H9 (cell line): ENCODE data around the gene TXNDC11. TPM values are rescaled to one million over a fixed set of nuclear protein-coding genes. Genes with fewer than 3 reads are reported as not detected.

ENCODE experiments used
- DNase-seq: peaks from one replicate; pipeline ENCODE4 v3.0.0-alpha.2; 2017
- H2AFZ ChIP-seq: one replicate; pipeline ENCODE4 v1.6.1; 2013; ENCODE audit warnings: mild to moderate bottlenecking, low read length, control low read depth, moderate library complexity
- H2AK5ac ChIP-seq: 2 replicates; pipeline ENCODE4 v1.6.1; 2013; ENCODE audit warnings: low read length, control low read depth, mixed read lengths; ENCODE audit not compliant: insufficient read length
- H2BK120ac ChIP-seq: one replicate; pipeline ENCODE4 v1.6.1; 2013; ENCODE audit warnings: low read depth, mild to moderate bottlenecking, low read length, control low read depth, inconsistent platforms; ENCODE audit not compliant: poor library complexity, severe bottlenecking
- H2BK12ac ChIP-seq: 2 replicates; pipeline ENCODE4 v1.6.1; 2013; ENCODE audit warnings: low read length, control low read depth, mixed read lengths, low read depth; ENCODE audit not compliant: insufficient read length
- H2BK15ac ChIP-seq: 2 replicates; pipeline ENCODE4 v1.6.1; 2013; ENCODE audit warnings: low read depth, low read length, control low read depth
- H2BK20ac ChIP-seq: one replicate; pipeline ENCODE4 v1.6.1; 2013; ENCODE audit warnings: low read depth, mild to moderate bottlenecking, low read length, control low read depth, inconsistent platforms; ENCODE audit not compliant: poor library complexity, severe bottlenecking
- H2BK5ac ChIP-seq: 2 replicates; pipeline ENCODE4 v1.6.1; 2013; ENCODE audit warnings: low read length, control low read depth, mixed read lengths; ENCODE audit not compliant: insufficient read length
- H3K14ac ChIP-seq: 2 replicates; pipeline ENCODE4 v1.6.1; 2013; ENCODE audit warnings: low read length, control low read depth; ENCODE audit not compliant: insufficient read depth
- H3K18ac ChIP-seq: 2 replicates; pipeline ENCODE4 v1.6.1; 2013; ENCODE audit warnings: low read depth, mild to moderate bottlenecking, mixed read lengths, low read length, control low read depth; ENCODE audit not compliant: insufficient read length
- H3K23ac ChIP-seq: 2 replicates; pipeline ENCODE4 v1.6.1; 2013; ENCODE audit warnings: low read length, control low read depth, mixed read lengths, low read depth; ENCODE audit not compliant: insufficient read length
- H3K23me2 ChIP-seq: 2 replicates; pipeline ENCODE4 v1.6.1; 2013; ENCODE audit warnings: low read depth, mild to moderate bottlenecking, mixed read lengths, low read length, control low read depth; ENCODE audit not compliant: insufficient read length, poor library complexity, severe bottlenecking
- H3K27ac ChIP-seq: 2 replicates; pipeline ENCODE4 v1.5.1; 2013; ENCODE audit warnings: low read length, control low read depth, mixed read lengths, low read depth; ENCODE audit not compliant: insufficient read length
- H3K27me3 ChIP-seq: 2 replicates; pipeline ENCODE4 v1.6.1; 2013; ENCODE audit warnings: low read length, control low read depth, inconsistent platforms; ENCODE audit not compliant: insufficient read depth
- H3K4ac ChIP-seq: 2 replicates; pipeline ENCODE4 v1.6.1; 2013; ENCODE audit warnings: low read depth, mild to moderate bottlenecking, control low read depth, inconsistent platforms, low read length, moderate library complexity
- H3K4me1 ChIP-seq: 2 replicates; pipeline ENCODE4 v1.6.1; 2013; ENCODE audit warnings: low read length, control low read depth, inconsistent platforms; ENCODE audit not compliant: insufficient read depth
- H3K4me2 ChIP-seq: 2 replicates; pipeline ENCODE4 v1.6.1; 2013; ENCODE audit warnings: low read length, control low read depth, mixed read lengths; ENCODE audit not compliant: insufficient read length, insufficient read depth
- H3K56ac ChIP-seq: 2 replicates; pipeline ENCODE4 v1.6.1; 2013; ENCODE audit warnings: low read depth, mild to moderate bottlenecking, mixed read lengths, low read length, control low read depth; ENCODE audit not compliant: insufficient read length
- H3K79me1 ChIP-seq: 2 replicates; pipeline ENCODE4 v1.6.1; 2013; ENCODE audit warnings: low read depth, mild to moderate bottlenecking, moderate library complexity, low read length, control low read depth, inconsistent platforms; ENCODE audit not compliant: insufficient read depth, poor library complexity, severe bottlenecking
- H3K79me2 ChIP-seq: 2 replicates; pipeline ENCODE4 v1.6.1; 2013; ENCODE audit warnings: low read length, control low read depth, inconsistent platforms; ENCODE audit not compliant: insufficient read depth
- H3K9ac ChIP-seq: 2 replicates; pipeline ENCODE4 v1.6.1; 2013; ENCODE audit warnings: low read length, control low read depth, mixed read lengths; ENCODE audit not compliant: insufficient read length; ENCODE audit errors: extremely low read depth
- H3K9me3 ChIP-seq: one replicate; pipeline ENCODE4 v1.6.1; 2013; ENCODE audit warnings: low read depth, low read length, inconsistent platforms; ENCODE audit not compliant: control insufficient read depth
- H3T11ph ChIP-seq: one replicate; pipeline ENCODE4 v1.6.1; 2013; ENCODE audit warnings: mild to moderate bottlenecking, low read length, control low read depth, inconsistent platforms
- H4K20me1 ChIP-seq: one replicate; pipeline ENCODE4 v1.6.1; 2013; ENCODE audit not compliant: control insufficient read depth, insufficient read length, insufficient read depth
- H4K5ac ChIP-seq: 2 replicates; pipeline ENCODE4 v1.6.1; 2013; ENCODE audit warnings: low read depth, mild to moderate bottlenecking, mixed read lengths, low read length, control low read depth; ENCODE audit not compliant: insufficient read length
- H4K8ac ChIP-seq: replicated peaks from 2 replicates; pipeline ENCODE4 v1.6.1; 2013; ENCODE audit warnings: low read length, control low read depth, mixed read lengths, low read depth; ENCODE audit not compliant: insufficient read length
- H4K91ac ChIP-seq: 2 replicates; pipeline ENCODE4 v1.6.1; 2013; ENCODE audit warnings: low read depth, mild to moderate bottlenecking, moderate library complexity, mixed read lengths, low read length, control low read depth; ENCODE audit not compliant: insufficient read length
- H3K27ac Mint-ChIP-seq, 3 experiments: 2 replicates in 2 of 3; 3 replicates in 1 of 3; pipeline ENCODE4 v1.8.0; 2020 to 2021; ENCODE audit warnings: mixed read lengths in 3 of 3, mild to moderate bottlenecking in 1 of 3, moderate library complexity in 1 of 3
- H3K27me3 Mint-ChIP-seq: 2 replicates; pipeline ENCODE4 v1.8.0; 2021; ENCODE audit warnings: low read depth, mild to moderate bottlenecking, moderate library complexity, mixed read lengths
- H3K36me3 Mint-ChIP-seq, 3 experiments: 2 replicates in 2 of 3; 3 replicates in 1 of 3; pipeline ENCODE4 v1.8.0; 2020 to 2021; ENCODE audit warnings: low read depth in 3 of 3, mixed read lengths in 3 of 3; ENCODE audit not compliant: insufficient read depth in 1 of 3
- H3K4me1 Mint-ChIP-seq, 2 experiments: 2 replicates each; pipeline ENCODE4 v1.8.0; 2020; ENCODE audit warnings: mixed read lengths in 2 of 2
- H3K4me3 Mint-ChIP-seq, 2 experiments: 2 replicates in 1 of 2; 3 replicates in 1 of 2; pipeline ENCODE4 v1.8.0; 2020 to 2021; ENCODE audit warnings: mild to moderate bottlenecking in 2 of 2, mixed read lengths in 2 of 2, moderate library complexity in 1 of 2
- H3K9me3 Mint-ChIP-seq, 2 experiments: 2 replicates in 1 of 2; 3 replicates in 1 of 2; pipeline ENCODE4 v1.8.0; 2020; ENCODE audit warnings: mild to moderate bottlenecking in 2 of 2, mixed read lengths in 2 of 2, moderate library complexity in 1 of 2
- CTCF ChIP-seq: fragments of 200-600 bp; sonication (generic); conservative IDR thresholded peaks from 3 replicates; pipeline ENCODE4 v1.8.0; 2021; ENCODE audit warnings: antibody characterized with exemption, mild to moderate bottlenecking
- WGBS: extraction: QIAGEN DNeasy Blood & Tissue Kit; methylation state at CpG from one replicate; pipeline ENCODE4 v1.1.7; 2013; ENCODE audit warnings: missing lambda C conversion rate, low lambda C conversion rate, mixed read lengths; ENCODE audit not compliant: insufficient read length; ENCODE audit errors: extremely low coverage; 5-methylcytosine and 5-hydroxymethylcytosine counted together
- total RNA-seq: library from RNA; stranded (reverse); gene quantifications from 2 replicates; pipeline ENCODE4 v1.2.1, GENCODE V29; 2021

TXNDC11 gene
- total RNA-seq, 1 experiment from 2014 or later: 12.2 TPM

- no peak overlapping the region for H3K14ac ChIP-seq
- H3K9ac ChIP-seq: no peak overlapping the region
- H2BK120ac ChIP-seq: no peak overlapping the region
- H2BK15ac ChIP-seq: no peak overlapping the region
- H3K4me2 ChIP-seq: no peak overlapping the region
- H3K79me2 ChIP-seq: no peaks in the 10 kb centered on the region
- H2BK20ac ChIP-seq: no peak overlapping the region
- H2BK12ac ChIP-seq: no peak overlapping the region
- TF ChIP-seq CTCF: no peak
- H3K18ac ChIP-seq: no peak overlapping the region
- no peak overlapping the region for H3K27ac Mint-ChIP-seq
- no peak overlapping the region for H2AFZ ChIP-seq
- no peak overlapping the region for H3K4me3 Mint-ChIP-seq
- H3K56ac ChIP-seq: no peak overlapping the region
- H4K5ac ChIP-seq: no peak overlapping the region
- H2AK5ac ChIP-seq: no peak overlapping the region
- H3K4me1 ChIP-seq: no peaks in the 10 kb centered on the region
- peaks cover 2 to 58% (median 43%) of the 10 kb centered on the region in 3 experiments; a peak in 6 of 7 replicates for H3K36me3 Mint-ChIP-seq
- H3K23ac ChIP-seq: no peak overlapping the region
- no peaks in the 10 kb centered on the region for H3K9me3 ChIP-seq
- peaks cover 0 to 6% of the 10 kb centered on the region in 2 experiments; a peak in 2 of 4 replicates for H3K4me1 Mint-ChIP-seq
- no CpG with 5 or more reads among the region's 6 CpGs for WGBS
- H3K23me2 ChIP-seq: no peaks in the 10 kb centered on the region
- no peaks in the 10 kb centered on the region for H3K27me3 ChIP-seq
- no peak overlapping the region for H3T11ph ChIP-seq
- H2BK5ac ChIP-seq: no peak overlapping the region
- H4K91ac ChIP-seq: no peak overlapping the region
- H3K4ac ChIP-seq: no peak overlapping the region
- H3K27ac ChIP-seq: no peak overlapping the region
- no peaks in the 10 kb centered on the region for H3K9me3 Mint-ChIP-seq
- no peaks in the 10 kb centered on the region for H3K27me3 Mint-ChIP-seq
- no peaks in the 10 kb centered on the region for H3K79me1 ChIP-seq
- H4K8ac ChIP-seq: no peak overlapping the region
- no peak for DNase-seq
- no peaks in the 10 kb centered on the region for H4K20me1 ChIP-seq
Observed at GRCh38 chr16:11686713-11687380, 55.8 kb downstream of the TXNDC11 start.
